Activated CD8-positive, alpha-beta memory T cell treated with anti-CD3 and anti-CD28 coated beads for 24 hours (primary cell): Measurements from ENCODE around the gene RBM12.
A peak's percentile ranks its signal among the peaks of the same experiment; 100 is the strongest.

Experiments
- DNase-seq: peaks from one replicate; pipeline ENCODE4 v3.0.0-alpha.2; 2020

Gene RBM12

DNA sequence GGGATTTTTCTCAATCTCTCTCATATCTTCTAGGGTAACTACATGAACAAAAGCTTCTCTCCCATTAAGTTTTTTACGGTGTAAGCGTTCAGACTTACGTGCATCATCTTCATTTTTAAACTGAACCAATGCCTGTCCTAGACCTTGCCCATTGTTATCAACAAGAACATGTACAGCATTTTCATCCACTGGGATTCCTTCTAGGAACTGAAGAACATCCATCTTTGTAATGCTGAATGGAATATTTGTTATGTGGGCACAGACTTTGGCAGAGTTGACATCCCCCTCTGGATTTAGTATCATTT lies 11.3 kb downstream of the RBM12 start:
- DNase-seq = no peak

DNA sequence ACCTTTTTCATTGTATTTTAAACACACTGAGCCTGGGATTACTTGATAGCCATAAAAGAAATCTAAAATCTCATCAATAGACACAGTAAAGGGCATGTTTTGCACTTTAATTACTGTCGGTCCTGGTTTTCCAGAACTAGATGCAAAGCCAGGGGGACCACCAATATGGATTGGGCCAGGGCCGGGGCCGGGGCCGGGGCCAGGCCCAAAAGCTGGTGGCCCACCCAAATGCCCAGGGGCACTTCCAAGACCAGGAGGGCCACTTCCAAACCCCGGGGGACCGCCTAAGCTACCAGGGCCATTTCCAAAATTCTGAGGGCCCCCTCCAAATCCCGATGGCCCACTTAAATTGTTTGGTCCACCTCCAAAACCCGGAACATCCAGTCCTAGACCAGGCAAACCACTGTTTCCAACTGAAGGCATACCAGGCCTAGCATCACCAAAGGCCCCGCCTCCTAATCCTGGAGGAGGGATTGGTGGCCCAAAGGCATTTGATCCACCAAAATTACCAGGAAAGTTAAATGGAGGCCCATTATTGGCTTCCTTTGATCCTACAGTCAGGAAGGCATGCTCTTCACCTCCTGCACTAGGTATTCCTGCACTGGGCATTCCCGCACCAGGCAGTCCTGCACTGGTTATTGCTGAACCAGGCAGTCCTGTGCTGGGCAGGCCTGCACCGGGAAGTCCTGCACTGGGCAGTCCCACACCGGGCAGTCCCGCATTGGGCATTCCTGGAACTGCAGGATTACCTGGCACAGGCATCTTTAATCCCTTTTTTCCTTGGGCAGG lies 11.9 kb downstream of the RBM12 start:
- no peak for DNase-seq

DNA sequence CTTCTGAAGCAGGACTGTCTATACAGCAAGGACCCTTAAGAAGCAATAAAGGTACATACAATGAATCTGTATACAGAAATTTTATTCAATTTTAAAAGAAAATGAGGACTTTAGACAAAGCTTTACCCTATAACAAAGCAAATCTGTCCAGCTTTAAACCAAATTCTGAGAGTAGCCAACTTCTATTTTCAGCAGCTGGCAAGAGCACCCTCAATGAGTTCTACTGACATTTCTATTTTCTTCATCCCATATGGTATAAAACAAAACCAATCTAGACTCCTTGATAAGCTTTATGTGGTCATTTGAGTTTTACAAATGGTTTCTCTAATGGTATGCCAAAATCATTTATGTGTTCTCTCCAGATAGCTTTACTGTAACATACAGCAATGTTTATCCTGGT lies 12.7 kb downstream of the RBM12 start:
- DNase-seq = no peak

DNA sequence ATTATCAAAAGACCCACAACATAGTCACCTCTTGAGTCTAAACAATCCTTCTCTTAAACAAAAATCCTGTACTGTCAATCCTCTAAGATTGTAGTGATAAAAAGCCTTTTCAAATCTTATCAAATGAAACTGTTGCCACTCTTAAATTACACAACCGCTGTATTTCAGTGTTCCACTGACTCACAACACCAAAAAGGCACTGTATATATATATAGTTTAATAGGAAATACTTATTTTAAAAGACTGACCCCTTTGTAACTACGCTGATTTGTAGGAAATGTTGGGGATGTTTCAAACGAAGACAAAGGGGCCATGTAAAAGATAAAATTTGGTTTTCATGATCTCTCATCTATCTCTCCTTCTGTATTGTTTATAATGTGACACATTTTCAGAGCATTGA lies 14.1 kb downstream of the RBM12 start:
- DNase-seq = no peak

DNA sequence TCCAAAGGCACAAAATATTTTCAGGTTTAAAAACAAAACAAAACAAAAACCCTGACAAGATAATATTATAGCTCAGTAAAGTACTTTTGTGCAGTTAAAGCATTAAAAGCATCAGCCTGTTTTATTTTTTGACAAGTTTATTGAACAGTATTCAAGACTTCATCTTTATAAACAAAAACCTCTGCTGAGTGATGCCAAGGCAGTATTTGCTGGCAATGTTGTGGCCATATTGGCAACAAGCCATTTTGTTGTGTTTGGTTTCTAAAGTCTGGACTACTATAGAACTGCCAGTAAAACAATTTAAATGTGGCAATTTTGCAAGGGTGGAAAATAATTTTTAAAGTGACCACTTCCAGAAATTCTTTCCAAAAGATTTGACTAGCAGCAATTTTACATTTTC lies 15.9 kb downstream of the RBM12 start:
- DNase-seq = no peak

DNA sequence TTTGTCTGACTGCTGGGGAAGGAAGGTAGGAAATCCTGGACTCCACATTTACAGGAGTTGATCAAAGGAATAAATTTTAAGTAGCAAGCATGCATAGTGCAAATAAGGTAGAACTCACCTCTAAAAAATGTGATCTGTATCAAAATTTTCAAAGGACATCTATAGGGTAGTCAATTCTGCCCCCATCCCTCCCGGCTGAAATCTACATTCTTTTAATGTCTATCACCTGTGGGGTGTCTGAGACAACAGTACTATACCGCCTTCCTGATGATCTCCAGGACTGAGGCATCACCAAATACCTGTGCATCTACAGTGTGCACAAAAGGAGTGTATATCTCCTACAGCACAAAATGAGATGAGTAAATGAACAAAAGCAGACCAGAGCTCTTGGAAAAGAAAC lies 19.9 kb downstream of the RBM12 start:
- DNase-seq = no peak

DNA sequence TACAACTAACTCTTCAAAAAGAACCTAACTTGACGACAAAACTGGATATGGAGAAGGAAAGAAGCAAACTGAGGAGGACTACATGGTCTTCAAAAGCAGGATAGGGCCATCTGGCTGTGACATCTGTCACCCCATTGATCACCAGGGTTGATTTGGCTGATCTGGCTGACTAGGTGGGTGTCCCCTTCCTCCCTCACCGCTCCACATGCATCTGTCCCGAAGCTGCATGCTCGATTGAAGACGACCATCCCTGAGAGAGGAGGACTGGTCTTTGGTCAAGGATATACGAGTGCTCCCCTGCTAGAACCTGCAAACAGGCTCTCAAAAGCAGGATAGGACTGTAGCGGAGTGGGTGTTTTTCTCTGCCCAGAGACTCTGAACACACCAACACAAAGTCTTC lies 21.7 kb downstream of the RBM12 start:
- no peak for DNase-seq

DNA sequence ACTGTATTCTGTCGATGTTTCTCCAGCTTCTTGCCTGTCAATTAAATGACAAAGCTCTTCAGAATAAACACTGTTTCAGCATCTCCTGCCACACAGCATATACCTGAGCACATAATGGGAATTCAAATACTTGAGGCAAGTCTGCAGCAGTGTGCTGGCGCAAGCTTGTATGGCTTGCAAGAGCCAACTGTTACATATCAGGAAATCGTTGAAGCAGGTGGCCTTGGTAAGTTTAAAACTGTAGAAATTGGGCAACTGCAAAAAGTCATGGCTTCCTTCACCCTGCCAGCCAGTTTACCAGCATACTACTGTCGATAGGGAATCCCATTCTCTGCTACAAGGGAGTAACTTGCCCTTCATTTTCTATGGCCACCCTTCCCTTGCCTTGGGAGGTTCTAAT lies 23.0 kb downstream of the RBM12 start:
- no peak for DNase-seq

DNA sequence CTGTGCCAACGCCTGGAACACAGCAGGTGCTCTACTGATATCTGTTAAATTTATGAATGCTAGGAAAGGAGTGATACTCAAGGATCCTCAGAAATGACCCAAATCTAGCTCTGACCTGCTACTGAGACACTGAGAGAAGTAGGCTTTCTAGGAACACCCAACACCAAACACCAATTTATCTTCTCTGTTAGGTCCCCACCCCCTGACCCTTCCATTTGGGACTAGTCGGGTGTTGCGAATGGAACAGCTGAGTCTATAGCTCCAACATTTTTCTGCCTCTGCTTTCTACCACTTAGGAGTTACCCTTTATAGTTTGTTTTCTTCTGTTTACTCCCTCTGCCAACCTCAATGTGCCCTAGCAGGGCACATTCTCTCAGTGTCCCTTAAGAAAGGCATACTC lies 24.0 kb downstream of the RBM12 start:
- DNase-seq = no peak

DNA sequence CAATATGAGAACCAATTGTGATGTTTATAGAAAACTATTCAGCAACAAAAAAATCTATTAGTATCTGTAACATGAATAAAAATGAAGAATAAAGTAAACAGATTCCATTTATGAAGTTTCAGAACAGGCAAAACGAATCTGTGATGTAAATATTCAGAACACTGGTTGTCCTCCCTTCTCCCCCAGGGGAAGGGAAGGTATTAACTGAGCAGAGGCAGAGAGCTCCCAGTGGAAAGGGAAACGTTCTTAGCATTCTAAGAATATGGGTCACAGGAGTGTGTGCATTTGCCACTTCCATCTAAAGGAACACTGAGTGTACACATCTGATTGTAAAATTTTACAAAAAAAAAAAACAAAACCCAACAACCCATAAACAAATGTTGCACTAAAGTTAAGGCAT lies 25.9 kb downstream of the RBM12 start:
- DNase-seq = no peak

DNA sequence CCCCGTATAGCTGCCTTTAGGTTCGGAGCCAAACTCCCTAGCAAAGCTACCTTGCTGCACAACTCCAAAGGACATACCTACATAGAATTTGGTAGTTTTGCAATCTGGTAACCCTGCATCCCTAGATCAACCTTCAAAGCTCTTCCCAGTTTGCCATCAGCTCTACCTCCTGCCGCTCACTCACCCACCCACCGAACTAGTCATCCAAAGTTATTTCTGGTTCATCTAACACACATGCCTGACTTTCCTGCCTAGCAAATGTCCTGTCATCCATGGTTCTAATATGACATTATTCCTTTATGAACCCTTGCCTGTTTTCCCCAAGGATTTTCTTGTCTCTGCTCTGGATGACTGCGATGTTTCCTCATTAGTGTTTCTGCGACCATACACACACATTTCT lies 27.4 kb downstream of the RBM12 start:
- DNase-seq = no peak

DNA sequence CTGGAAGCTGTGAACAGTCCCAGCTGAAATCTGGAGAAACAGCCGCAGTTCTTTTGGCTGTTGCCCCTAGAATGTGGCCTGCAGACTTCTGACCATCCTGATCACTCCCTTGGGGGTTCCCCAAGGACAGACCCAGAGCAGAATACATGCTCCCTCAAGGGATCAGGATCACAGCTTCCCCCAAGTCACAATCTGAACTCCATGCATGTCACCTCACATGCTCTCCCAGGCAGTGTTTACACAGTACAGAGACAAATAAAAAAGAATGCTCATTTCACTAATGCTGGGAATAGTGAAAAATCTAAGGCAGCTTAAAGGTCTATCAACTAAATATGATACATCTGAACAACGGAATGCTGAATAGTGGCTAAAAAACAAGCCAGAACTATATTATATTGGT lies 28.6 kb downstream of the RBM12 start:
- no peak for DNase-seq

DNA sequence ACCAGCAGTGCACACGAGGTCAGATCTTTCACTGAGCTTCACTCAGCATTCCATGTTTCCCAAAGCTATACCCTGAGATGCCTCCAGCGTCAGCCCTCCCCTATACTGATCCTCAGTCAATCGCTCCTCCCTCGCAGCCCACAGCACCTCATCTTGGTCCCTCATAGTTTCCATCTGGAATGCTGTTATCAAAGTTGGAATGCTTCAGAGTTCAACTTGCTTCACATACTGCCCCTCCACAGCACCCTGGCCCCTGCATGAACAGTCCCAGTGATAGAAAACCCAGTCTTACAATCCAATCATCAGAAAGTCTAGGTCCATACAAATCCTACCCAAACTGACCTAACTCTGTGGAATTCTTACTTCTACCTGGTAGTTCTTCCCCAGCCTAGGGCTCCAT lies 29.0 kb downstream of the RBM12 start:
- DNase-seq = no peak

DNA sequence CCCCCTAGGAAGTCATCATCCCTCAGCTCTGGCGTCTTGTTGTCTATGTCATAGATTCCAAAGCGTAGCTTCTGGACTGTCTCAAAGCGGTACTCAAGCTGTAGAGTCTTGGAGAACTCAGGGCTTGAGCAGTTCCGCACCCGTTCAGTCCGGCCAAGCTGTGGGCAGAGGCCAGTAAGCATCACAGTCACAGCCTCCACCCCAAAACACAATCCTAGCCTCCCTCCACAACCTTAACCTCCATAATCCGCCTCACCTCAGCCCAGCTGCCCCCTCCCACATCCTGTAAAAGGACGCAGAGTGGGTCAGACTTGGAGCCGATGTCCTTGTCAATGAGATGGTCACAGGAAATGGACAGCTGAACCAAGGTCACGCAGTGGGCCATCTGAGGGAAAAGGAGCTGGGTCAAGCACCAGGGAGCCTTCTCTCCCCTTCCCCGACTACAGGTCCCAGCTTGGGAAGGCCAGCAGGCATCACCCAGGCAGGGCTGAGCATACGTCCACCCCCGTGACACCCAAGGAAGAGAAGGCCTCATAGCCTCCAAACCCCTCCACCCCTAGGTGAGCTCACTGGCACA lies 32.1 kb downstream of the RBM12 start:
- DNase-seq = peak; percentile 42

DNA sequence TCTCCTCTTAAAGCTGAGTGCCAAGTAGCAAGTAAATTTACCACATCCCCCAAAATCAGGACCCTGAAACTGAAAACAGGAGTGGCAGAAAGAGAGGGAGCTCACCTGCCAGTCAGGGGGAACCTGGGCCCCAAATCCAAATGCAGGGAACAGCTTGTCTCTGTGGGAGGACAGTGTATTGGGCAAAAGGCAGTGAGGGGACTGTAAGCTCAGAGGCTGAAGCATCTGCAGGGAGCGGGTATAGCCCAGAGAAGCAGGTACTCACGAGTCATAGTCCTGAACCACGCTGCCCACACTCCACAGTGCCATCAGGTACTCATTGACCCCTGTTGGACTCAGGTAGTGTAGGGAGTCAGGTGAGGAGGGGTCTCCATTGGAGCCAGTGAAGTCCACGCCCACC lies 34.1 kb downstream of the RBM12 start:
- DNase-seq = no peak

DNA sequence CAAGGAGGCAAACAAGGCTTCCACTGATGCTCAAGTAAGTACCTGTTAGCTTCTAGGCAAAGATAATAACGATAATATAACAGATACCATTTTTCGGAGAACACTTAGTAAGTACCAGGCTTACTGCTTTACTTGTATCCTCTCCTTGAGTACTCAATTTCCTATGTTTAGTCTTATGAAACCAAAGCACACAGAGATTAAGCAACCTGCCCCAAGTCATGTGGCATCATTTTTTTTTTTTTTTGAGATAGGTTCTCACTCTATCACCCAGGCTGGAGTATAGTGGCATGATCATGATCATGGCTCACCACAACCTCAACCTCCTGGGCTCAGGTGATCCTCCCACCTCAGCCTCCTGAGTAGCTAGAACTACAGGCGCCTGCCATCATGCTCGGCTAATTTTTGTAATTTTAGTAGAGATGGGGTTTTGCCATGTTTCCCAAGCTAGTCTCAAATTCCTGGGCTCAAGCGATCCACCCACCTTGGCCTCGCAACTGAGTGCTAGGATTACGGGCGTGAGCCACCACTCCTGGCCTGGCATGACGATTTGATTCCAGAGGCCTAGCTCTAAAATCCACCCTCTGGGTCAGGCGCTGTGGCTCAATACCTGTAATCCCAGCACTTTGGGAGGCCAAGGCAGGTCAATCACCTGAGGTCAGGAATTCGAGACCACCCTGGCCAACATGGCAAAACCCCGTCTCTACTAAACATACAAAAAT lies 35.1 kb downstream of the RBM12 start:
- DNase-seq = no peak

DNA sequence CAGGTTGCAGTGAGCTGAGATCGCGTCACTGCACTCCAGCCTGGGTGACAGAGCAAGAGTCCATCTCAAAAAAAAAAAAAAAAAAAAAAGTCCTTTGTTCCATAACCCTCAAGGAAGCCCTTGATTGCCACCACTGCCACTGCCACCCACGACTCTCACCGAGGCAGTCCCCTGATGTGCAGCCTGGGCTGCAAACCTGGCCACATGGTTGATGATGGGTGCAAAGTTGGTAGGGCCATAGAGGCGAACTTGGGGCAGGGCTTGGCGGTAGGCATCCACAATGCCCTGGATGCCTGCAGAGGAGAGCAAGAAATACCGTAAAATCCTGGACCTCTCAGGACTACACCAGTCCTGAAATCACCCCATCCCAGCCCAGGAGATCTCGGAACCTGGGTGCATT lies 37.6 kb downstream of the RBM12 start:
- DNase-seq = peak; percentile 40

DNA sequence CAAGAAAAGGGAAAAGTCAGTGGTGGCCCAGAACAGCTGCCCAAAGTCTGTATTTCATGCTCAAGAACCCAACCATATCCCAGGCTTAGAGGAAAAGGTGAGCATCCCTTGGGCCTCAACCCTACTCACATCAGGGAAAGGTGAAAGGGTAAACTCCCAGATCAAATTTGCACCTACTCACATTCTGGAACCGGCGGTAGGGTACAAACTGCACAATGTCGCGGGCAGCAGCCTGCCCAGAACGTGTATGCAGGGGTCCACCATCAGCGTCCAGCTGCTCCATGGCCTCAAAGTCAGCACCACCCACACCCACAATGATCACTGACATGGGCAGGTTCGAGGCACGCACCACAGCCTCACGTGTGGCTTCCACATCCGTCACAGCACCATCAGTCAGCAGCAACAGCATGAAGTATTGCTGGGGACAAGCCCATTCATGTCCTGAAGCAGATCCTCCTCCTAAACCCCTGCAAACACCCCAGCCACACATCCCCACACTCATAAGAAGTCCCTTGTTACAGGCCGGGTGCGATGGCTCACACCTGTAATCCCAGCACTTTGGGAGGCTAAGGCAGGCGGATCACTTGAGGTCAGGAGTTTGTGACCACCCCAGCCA lies 38.2 kb downstream of the RBM12 start:
- DNase-seq = peak; percentile 41

DNA sequence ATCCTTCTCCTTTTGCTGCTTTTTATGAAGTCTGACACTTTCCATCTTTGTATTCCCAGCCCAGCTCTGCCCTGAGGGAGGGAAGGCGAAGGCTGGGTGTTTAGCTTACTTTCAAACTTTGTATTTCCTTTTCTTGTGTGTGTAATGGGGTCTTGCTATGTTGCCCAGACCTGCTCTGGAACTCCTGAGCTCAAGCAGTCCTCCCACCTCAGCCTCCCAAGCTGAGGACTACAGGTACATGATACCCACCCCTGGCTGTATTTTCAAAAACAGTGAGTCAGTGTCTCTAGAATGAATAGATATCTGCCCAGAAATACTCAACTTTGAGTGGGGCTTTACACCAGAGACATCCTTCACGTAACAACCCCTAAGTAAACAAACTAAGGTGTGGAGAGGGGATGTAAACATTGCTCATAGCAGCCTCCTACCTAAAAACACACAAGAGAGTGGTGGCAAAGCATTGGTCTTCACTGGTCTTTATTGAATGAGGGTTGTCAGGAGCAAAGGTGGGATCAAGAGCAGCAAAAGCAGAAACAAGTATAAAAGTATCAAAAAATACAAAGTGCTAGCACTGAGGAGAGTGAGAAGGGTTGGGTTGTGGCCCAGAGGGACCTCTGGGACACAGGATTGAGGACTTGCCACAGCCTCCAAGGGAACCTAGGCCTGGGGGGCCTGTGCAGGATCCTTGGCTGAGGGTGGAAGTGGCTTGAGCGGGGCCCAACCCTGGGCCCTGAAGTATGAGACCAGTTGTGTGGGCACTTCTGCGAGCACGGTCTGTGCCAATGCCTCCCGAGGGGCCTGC lies 38.9 kb downstream of the RBM12 start:
- DNase-seq = peak; percentile 51

DNA sequence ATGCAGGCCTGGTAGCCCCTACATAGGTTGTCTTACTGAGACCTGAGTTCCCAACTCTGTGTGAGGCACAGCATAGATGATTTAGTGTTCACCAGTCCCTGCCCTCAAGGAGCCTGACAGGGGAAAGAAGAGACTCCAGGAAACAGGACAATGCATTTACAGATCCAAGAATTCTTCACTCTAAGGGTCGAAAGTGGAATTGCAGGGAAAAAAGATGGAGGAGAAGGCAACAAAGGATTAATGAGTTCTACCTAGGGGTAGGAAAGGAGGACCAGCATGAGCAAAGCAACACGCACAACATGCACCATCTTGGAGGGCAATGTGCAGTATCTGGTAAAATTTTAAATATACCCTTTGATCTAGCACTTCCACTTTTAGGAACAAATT lies 43.1 kb downstream of the RBM12 start:
- no peak for DNase-seq

DNA sequence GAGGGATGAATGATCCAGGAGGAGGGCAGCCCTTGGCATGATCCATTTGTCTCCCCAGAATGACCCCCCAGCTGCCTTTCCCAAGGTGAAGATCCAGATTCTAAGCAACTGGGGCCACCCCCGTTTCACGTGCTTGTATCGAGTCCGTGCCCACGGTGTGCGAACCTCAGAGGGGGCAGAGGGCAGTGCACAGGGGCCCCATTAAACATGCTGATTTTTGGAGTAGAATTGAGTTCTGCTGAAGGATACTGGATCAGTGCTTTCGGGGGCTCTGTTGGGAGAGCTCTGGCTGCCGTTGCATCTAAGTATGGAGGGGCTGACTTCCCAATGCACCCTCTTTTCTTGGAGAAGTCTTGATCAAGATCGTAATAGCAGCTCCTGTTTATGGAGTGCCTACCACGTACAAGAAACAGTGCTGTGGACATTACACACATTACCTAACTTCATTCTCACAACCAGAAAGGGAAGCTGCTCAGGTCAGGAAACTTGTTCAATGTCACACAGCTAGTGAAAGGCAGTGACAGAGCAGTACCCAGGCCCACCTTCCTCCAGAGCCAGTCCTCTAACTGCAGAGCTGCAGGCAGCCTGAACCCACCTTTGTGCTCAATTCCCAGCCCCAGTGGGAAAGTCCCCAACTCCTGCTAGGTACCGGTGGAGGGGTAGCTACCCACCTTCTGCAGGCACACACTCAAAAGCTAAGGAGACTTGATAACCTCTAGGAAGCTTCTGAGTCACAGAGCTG lies 43.7 kb downstream of the RBM12 start:
- DNase-seq = no peak
